H1 (cell line): ENCODE measurements around the gene CDK5RAP2. TPM values are rescaled to one million over a fixed set of nuclear protein-coding genes. Genes with fewer than 3 reads are reported as not detected.

Experiments
- TAF1 ChIP-seq: IDR thresholded peaks from 2 replicates; pipeline ENCODE4 v1.6.1; 2011; ENCODE audit warnings: mild to moderate bottlenecking, low read depth, low read length
- polyA plus RNA-seq, 7 experiments: library from polyadenylated mRNA; depleted of rRNA in 3 of 7; stranded (reverse) in 5 of 7; unstranded in 2 of 7; fragments of >200 nt in 5 of 7; fragments of 200-250 nt in 2 of 7; gene quantifications; 1 replicate in 5 of 7; 2 replicates in 1 of 7; 4 replicates in 1 of 7; pipeline versions ENCODE4 v1.2.1 to v1.2.3, GENCODE V29; 2011 to 2013; ENCODE audit warnings: missing spikeins in 2 of 7, mixed read lengths in 2 of 7
- total RNA-seq: library from RNA; stranded (reverse); fragmentation: NEBNext Ultra II Directional; extraction: Animal tissue kit (Norgen Biotek cat#: 25700); gene quantifications from 2 replicates; pipeline ENCODE4 v1.2.1, GENCODE V29; 2021
- TF ChIP-seq, protein P1 (sequence below), 3 experiments: IDR thresholded peaks; 1 replicate in 2 of 3; 2 replicates in 1 of 3; pipeline versions ENCODE4 v1.5.1 to v1.6.1; 2011; ENCODE audit warnings: low read length in 3 of 3, mild to moderate bottlenecking in 3 of 3, inconsistent platforms in 2 of 3, low read depth in 1 of 3, moderate library complexity in 1 of 3; ENCODE audit not compliant: insufficient read depth in 1 of 3; ENCODE audit errors: control extremely low read depth in 1 of 3

Gene CDK5RAP2
- total and polyA plus RNA-seq, 2 of the 8 experiments (the other 6 are each of a cell fraction or from before 2014, with no cell fraction given), result 19.8 to 49.4 TPM

DNA sequence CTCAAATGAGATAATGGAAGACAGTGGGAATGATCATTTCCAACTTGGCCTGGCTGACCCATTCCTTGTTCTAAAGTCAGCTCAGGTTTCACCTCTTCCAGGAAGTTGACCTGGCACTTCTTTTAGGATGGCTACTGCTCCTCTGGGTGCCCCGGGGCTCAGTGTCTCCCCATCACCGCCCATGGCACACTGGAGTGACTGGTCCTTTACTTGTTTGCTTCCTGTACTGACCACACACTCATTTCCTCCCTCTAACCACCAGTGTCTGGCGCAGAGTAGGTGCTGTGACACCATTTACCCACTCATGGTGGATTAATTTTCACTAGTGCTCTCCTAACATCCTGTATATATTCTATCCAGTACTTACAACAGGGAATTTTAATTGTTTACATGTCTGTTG lies 183.5 kb downstream of the CDK5RAP2 start (continued):
- TF ChIP-seq TAF1, result no peak
- TF ChIP-seq, protein P1, sequence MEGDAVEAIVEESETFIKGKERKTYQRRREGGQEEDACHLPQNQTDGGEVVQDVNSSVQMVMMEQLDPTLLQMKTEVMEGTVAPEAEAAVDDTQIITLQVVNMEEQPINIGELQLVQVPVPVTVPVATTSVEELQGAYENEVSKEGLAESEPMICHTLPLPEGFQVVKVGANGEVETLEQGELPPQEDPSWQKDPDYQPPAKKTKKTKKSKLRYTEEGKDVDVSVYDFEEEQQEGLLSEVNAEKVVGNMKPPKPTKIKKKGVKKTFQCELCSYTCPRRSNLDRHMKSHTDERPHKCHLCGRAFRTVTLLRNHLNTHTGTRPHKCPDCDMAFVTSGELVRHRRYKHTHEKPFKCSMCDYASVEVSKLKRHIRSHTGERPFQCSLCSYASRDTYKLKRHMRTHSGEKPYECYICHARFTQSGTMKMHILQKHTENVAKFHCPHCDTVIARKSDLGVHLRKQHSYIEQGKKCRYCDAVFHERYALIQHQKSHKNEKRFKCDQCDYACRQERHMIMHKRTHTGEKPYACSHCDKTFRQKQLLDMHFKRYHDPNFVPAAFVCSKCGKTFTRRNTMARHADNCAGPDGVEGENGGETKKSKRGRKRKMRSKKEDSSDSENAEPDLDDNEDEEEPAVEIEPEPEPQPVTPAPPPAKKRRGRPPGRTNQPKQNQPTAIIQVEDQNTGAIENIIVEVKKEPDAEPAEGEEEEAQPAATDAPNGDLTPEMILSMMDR (IDR thresholded peaks at IDR 0.05; ENCODE audit: control extremely low read depth in 1 of 3, insufficient read depth in 1 of 3, low read depth in 1 of 3, low read length in 3 of 3), result no peak
